8988T (cell line): Measurements from ENCODE around the gene GPR82.

ENCODE experiments used
- DNase-seq: peaks from one replicate; pipeline ENCODE4 v3.0.0; 2011

GPR82 gene

DNA sequence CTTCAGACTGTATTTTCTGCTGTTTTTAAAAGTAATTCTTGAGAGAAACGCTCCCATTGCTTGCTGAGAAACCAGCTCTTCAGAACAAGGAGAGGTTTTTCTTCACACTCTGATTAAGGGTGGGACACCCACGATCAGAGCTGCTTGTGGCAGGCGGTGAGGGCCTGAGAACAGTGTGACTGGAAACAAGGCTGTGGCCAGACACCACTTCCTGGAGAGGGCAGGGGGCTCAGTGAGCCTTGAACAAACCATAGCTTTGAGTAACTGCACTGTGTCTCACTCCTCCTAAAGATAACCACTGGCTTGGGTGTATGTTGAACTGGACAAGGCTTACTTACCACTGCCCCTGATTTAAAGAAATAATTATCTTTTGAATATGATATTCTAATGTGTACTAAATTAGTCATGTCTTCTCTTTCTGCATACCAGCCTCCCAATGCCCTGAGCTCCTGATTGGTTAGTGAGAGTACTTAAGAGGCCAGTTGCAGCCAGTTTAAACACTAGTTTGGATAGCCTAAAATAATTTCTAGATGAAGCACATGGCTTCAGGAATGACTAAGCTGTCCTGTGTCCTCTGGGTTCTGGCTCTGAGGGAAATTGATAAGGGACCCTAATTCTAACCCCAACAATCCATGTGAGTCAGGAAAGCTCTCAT is 3.7 kb upstream of the GPR82 start:
- DNase-seq = no peak

DNA sequence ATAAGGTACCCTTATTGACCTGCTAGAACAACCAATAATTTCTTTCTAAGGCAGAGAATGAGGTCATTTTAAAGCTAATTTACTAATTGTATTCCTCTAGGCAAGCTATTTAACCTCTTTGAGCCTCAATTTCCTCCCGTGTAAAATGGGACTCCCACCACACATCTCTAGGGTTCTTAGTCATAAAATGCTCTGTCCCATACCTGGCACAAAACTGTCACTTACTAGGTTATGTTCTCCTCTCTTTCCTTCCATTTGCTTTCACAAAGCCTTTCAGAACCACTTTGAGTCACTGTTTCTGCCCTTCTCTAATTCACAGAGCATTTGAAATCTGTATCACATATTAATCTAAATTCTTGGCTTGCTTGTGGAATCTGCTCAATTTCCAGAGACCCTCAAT is 2.4 kb upstream of the GPR82 start:
- DNase-seq = no peak

DNA sequence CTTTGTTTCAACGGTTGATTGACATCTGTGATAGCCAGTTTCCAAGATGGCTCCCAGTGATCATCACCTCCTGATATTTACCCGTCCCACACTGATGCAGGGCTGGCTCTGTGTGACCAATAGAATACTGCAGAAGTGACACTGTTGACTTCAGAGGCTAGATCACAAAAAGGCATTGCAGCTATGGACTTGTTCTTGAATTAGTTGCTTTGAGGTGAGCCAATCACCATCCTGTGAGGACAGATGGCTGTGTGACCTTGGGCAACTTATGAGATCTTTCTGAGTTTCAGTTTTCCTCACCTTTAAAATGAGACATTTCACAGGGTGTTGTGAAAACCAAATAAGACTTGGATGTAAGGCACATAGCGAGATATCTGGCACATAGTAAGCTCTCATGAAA is 1.8 kb upstream of the GPR82 start:
- no peak for DNase-seq

DNA sequence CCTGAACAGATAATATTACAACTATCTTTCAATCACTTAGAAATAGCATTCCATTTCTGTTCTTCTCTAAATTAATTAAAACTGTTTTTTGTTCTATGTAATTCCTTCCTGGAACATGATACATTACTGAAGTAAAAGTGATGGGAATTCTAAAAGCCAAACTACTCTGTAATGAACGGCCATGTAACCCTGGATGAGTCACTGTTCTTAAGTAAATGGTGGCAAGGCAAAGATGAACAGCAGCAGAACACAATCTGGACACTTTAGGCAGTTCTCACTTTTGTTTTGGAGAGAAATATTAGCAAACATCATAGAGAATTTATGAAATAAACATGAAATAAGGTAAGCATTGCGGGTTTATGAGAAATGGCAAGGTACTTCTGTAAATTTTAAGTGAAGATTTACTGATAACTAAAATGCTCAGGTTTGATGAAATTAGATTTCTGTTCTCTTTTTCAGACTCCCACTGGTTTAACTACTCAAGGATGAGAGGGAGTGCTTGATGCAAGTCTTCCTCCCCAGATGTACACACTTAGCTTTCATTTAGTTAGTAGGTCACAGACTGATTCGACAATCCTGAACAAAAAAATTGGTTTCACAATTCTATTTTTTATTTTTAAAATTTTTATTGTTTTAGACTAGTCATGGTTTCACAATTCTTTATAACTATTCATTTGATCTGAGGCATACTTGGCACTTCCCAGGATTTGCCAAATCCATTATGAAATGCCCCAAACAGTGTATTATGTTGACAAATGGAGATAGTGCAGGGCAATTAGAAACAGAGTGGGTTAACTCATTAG is 964 bp upstream of the GPR82 start:
- DNase-seq = no peak

DNA sequence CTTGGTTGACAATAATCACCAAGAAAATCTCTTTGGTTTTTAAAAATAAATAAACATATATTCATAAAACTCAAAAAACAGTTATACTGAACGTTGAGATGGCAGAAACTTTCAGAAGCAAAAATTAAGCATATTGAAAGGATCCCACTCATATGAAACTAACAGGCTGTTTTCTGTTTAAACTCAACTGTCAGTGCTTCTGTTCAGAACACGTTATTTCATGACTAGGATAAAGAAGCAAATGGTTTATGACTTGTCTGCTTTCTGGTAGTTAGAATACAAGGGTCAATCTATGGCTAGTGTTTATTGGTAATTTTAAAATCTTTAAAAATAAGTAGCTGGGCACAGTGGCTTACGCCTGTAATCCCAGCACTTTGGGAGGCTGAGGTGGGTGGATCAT is 4.1 kb downstream of the GPR82 start:
- no peak for DNase-seq

DNA sequence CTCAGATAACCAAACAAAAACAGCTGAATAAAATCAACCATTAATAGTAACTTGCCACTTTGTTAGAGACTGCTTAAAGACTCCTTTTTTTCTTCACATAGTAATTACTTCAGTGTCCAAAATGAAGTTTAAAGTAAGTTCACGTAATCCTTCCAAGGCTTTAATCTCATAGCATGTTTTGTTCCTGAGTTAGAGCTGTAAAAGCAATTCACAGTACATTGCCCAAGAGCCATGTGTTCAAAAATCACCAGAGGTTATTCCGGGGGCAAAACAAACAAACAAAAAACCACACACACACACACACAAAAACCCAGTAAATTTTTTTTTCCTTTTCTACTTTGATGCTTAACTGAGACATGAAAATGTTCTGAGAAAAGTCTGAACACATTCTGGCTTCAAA is 6.1 kb downstream of the GPR82 start:
- no peak for DNase-seq

DNA sequence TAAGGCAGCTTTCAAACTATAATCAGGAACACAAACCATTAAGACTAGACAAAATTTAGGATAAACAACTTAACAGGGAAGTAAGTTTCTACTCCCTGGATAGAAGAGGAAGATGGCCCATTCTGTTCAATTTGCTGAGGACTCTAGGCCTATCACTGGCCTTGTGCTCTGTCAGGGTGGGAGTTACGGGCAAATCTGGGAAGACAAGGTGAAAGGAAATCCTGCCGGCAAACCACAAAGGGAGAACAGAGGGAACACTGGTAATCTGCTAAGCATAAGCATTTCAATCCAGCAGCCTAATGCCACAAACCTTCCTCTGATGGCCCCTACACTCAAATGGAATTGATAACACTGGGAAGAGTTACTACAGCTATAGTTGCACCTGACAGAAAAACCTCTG is 8.3 kb downstream of the GPR82 start:
- DNase-seq = no peak

DNA sequence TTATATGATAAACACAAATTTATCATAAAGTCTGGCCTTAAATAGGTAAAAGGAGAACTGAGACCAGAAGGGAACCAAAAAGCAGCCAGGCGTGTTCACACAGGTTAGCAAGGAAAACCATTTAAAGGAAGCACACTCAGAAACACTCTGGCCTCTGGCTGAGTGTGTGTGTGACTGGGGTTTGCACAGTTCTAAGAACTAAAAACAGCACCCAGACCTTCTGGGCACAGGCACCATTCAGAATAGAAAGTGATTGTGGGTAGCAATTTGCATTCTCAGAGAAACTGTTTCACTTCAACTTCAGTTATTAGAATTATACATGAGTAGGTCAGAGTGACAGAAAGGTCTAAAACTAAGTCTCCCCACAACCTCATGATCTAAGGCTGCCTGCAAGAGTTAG is 10.0 kb downstream of the GPR82 start:
- DNase-seq = no peak

DNA sequence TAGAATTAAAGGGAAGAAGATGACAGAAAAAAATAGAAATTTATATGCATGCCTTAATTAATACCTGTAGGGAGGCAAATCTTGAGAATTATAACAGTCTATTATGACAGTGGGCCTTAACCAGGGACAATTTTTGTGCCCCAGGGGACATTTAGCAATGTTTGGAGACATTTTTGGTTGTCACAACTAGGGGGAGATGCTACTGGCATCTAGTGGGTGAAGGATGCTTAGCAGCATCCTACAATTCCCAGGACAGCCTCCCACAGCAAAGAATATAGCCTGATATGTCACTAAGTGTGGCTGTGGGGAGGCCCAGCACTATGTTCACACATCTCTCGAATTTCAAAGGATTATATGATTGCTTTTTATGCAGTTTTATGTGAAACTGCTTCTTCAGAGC is 10.5 kb downstream of the GPR82 start:
- no peak for DNase-seq

DNA sequence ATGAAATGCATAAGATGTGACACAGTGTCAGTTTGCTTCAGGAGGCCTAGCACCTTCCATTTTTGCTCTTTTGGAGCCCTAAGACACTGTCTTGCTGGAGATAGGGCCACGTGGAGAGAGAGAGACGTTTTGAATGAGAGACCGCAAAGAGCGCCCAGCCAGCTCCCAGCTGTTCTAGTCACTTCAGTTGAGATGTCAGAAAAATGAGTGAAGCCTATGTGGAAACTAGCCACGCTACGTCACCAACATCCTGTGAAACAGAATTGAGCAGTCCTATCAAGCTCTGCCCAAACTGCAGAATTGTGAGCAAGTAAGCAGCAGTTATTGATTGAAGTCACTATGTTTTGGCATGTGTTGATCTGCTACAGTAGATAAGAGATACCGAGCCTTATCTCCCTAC is 13.1 kb downstream of the GPR82 start:
- DNase-seq = no peak

DNA sequence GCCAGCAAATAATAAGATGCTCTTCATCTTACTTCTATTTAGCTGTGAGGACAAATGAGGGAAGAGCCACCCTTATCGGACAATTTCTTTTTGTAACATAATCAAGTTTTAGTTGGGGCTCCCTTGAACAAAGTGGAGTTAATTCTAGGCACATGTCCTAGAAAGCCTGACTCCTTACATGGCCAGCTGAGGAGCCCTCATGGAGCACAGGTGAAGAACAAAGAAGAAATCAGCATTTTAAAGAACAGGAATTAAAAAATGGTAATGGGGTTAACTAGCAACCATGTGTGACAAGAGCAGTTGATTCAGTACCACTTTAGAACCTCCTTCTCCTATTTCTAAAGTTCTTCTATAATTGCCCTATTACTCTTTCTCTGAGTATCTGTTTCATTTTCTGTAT is 15.9 kb downstream of the GPR82 start:
- no peak for DNase-seq

DNA sequence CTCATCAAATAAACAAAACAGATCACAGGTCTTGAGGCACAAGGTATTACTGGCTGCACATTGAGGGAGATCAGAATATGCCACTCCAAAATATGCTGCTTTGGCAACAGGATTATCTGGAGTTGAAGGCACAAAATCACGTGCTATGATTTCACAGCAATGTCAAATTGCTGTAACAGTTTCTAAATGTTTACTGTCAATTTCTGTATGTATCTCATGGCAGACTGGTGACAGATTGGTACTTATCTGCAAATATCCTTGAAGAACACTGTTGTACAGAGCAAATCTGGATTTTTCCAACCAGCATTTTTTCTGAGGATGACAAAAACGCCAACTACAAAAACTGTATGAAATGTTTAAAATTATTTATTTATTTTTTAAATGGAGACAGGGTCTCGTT is 26.7 kb downstream of the GPR82 start:
- no peak for DNase-seq

DNA sequence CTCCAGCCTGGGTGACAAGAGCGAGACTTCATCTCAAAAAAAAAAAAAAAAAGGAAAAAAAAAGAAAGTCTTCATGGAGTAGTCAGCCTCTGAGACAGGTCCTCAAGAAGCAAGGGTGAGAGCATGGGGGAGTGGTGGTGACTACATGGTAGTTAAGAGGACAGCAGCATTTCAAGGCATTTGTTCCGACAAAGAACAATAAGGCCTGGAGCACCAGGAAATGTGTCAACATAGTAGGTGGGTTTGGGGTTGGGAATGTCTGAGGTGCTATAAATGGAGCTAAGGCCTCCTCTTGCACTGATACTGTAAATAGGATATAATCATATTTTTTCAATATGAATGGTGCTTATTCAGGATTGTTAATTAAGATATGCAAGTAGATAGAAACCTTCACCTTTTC is 34.4 kb downstream of the GPR82 start:
- DNase-seq = no peak

DNA sequence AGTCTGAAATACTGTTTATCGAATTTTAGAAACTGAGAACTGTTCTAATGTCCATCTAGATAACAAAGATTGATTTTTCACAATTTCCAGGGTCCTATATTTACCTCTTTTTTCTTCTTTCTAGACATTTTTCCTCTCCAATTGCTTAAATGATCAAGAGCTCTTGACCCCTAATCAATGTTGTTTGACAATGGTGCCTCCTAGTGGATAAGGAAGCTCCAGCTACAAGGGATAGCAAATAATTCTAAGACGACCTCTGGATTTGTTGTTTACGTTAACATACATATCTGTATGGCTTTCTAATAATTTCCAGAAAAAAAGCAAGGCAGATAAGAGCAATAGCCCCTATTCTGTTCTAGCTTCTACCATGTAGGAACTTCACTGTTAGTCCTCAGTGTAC is 35.8 kb downstream of the GPR82 start:
- DNase-seq = no peak

DNA sequence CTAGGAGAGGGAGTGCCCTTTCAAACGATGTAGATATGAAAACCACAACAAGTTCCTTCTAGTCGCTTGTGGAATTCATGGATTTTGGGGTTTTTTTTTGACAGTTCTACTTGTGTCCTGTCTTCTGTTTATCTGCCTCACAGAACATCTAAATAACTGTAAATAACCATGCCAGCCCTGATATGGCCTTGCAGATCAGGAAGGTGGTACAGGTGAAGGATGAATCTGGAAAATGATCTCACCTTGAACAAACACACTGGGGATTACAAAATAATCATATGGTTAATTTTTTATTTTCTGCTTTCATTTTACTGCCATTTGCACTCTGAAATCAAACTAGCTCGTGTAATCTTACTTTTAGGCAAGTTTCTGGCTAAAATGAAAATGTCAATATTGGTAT is 37.2 kb downstream of the GPR82 start:
- no peak for DNase-seq

DNA sequence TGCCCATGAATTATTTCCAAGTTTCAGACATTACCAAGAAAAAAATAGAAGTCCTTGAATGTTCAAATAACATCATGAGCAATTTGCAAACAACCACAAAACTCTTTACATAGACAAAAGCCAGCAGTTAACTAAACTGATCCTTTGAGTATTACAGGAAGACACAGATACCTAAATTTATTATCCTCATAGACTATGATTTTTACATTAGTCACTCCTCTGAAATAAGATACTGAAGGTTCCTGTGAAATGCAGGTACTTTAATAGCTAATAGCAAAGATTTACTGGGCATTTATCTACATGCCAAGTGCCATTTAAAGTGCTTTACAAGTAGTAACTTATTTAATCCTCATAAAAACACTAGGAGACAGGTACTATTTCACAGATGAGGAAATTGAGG is 37.7 kb downstream of the GPR82 start:
- no peak for DNase-seq

DNA sequence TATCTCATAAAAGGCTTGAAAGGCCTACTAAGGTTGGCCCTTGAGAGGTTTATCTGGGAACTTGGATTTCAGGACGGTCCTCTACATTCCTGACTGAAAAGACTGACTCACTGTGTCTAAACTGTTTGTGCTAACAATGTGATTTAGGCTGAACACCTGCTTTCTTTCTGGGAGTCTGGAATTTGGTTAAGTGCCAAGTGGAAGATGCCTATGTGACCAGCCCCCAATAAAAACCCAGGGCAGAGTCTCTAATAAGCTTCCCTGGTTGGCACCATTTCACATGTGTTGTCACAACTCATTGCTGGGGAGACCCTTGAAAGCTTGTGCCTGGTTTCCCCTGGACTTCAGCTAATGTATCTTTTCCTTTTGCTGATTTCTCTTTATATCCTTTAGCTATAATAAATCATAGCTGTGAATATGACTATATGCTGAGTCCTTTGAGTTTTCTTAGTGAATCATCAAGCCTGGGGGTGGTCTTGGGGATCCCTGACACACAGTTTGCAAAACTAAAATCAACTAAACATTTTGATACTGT is 55.1 kb downstream of the GPR82 start:
- no peak for DNase-seq
